H1 (cell line): Measurements from ENCODE around the gene TBCD. TPM values are rescaled to one million over a fixed set of nuclear protein-coding genes. Genes with fewer than 3 reads are reported as not detected.

ENCODE experiments used
- CTCF ChIA-PET: fragments of 300-600 bp; sonication (Branson Sonifier 250); formaldehyde crosslinking; loops from one replicate; lab custom pipeline; 2021; ENCODE audit not compliant: partially characterized antibody; lab: Charles Lee
- POLR2A ChIA-PET: fragments of 300-600 bp; sonication (Branson Sonifier 250); formaldehyde crosslinking; loops from one replicate; lab custom pipeline; 2021; ENCODE audit warnings: inconsistent platforms; ENCODE audit not compliant: partially characterized antibody; lab: Charles Lee
- DNase-seq, 2 experiments: peaks; one replicate each; pipeline versions ENCODE4 v3.0.0 to v3.0.0-alpha.2; 2010 to 2022; ENCODE audit warnings: low spot score in 2 of 2, low read depth in 1 of 2, mixed read lengths in 1 of 2
- FAIRE-seq: peaks from 2 replicates; lab custom pipeline; 2011; peaks lifted over from hg19 to GRCh38; lab: Jason Lieb, UNC
- H2AFZ ChIP-seq: 2 replicates; pipeline ENCODE4 v1.8.1; 2012; ENCODE audit warnings: low read length, inconsistent platforms
- H2AK5ac ChIP-seq: 2 replicates; pipeline ENCODE4 v1.6.1; 2013; ENCODE audit warnings: low read depth, low read length
- H2BK120ac ChIP-seq: replicated peaks from 2 replicates; pipeline ENCODE3; 2013; ENCODE audit warnings: low read depth, low read length, inconsistent platforms
- H2BK12ac ChIP-seq: 2 replicates; pipeline ENCODE4 v1.6.1; 2013; ENCODE audit warnings: low read depth, low read length
- H2BK15ac ChIP-seq: 2 replicates; pipeline ENCODE4 v1.6.1; 2013; ENCODE audit warnings: low read length
- H2BK20ac ChIP-seq: 2 replicates; pipeline ENCODE4 v1.6.1; 2013; ENCODE audit warnings: low read length
- H2BK5ac ChIP-seq: 2 replicates; pipeline ENCODE4 v1.6.1; 2013; ENCODE audit warnings: low read depth, low read length
- H3K14ac ChIP-seq: 2 replicates; pipeline ENCODE4 v1.6.1; 2013; ENCODE audit warnings: inconsistent platforms; ENCODE audit not compliant: insufficient read length
- H3K18ac ChIP-seq: 2 replicates; pipeline ENCODE4 v1.6.1; 2013; ENCODE audit warnings: low read length; ENCODE audit errors: extremely low read depth
- H3K23ac ChIP-seq: 2 replicates; pipeline ENCODE4 v1.6.1; 2013; ENCODE audit warnings: inconsistent platforms; ENCODE audit not compliant: insufficient read length
- H3K23me2 ChIP-seq: 2 replicates; pipeline ENCODE4 v1.6.1; 2013; ENCODE audit warnings: low read depth, low read length
- H3K27ac ChIP-seq: 2 replicates; pipeline ENCODE4 v1.6.1; 2011; ENCODE audit warnings: low read depth, low read length, inconsistent platforms
- H3K27me3 ChIP-seq, 4 experiments: replicated peaks in 1 of 4; 1 replicate in 1 of 4; 2 replicates in 3 of 4; pipeline versions ENCODE4 v1.6.1 to v1.8.1; 2011 to 2013; ENCODE audit warnings: low read length in 3 of 4, mild to moderate bottlenecking in 3 of 4, inconsistent platforms in 2 of 4, mixed read lengths in 2 of 4, moderate library complexity in 1 of 4; ENCODE audit not compliant: control insufficient read depth in 3 of 4, insufficient read depth in 3 of 4; ENCODE audit errors: extremely low read depth in 1 of 4
- H3K36me3 ChIP-seq, 4 experiments: 2 replicates each; pipeline versions ENCODE4 v1.6.1 to v1.8.1; 2011 to 2013; ENCODE audit warnings: mild to moderate bottlenecking in 4 of 4, low read length in 3 of 4, moderate library complexity in 2 of 4, control low read depth in 1 of 4, inconsistent platforms in 1 of 4; ENCODE audit not compliant: insufficient read depth in 4 of 4, control insufficient read depth in 2 of 4
- H3K4ac ChIP-seq: replicated peaks from 2 replicates; pipeline ENCODE3; 2013; ENCODE audit warnings: low read length, low read depth, mixed read lengths, inconsistent platforms; ENCODE audit not compliant: insufficient read length
- H3K4me1 ChIP-seq, 4 experiments: replicated peaks in 1 of 4; 1 replicate in 1 of 4; 2 replicates in 3 of 4; pipeline versions ENCODE4 v1.6.1 to v1.8.1; 2011 to 2013; ENCODE audit warnings: low read length in 3 of 4, inconsistent platforms in 2 of 4, mixed read lengths in 1 of 4; ENCODE audit not compliant: insufficient read depth in 4 of 4, control insufficient read depth in 3 of 4
- H3K4me2 ChIP-seq, 2 experiments: 2 replicates each; pipeline versions ENCODE4 v1.6.1 to v1.8.1; 2011 to 2013; ENCODE audit warnings: low read depth in 2 of 2, low read length in 2 of 2, control low read depth in 1 of 2, inconsistent platforms in 1 of 2, mild to moderate bottlenecking in 1 of 2; ENCODE audit not compliant: insufficient read depth in 1 of 2
- H3K4me3 ChIP-seq, 4 experiments: fragments of 200-600, 300-600 bp in 1 of 4; sonication (generic), shearing (Covaris generic), sonication (Bioruptor Twin) in 1 of 4; 2 replicates each; pipeline versions ENCODE4 v1.5.1 to v1.8.1; 2011 to 2016; ENCODE audit warnings: low read length in 4 of 4, low read depth in 3 of 4, control low read depth in 2 of 4, inconsistent platforms in 2 of 4, mild to moderate bottlenecking in 2 of 4, mixed read lengths in 1 of 4, moderate library complexity in 1 of 4; ENCODE audit not compliant: insufficient read depth in 2 of 4; ENCODE audit errors: extremely low read depth in 1 of 4
- H3K56ac ChIP-seq: replicated peaks from 2 replicates; pipeline ENCODE3; 2013; ENCODE audit warnings: low read depth, mild to moderate bottlenecking, mixed read lengths, low read length, inconsistent platforms; ENCODE audit not compliant: insufficient read length
- H3K79me1 ChIP-seq: 2 replicates; pipeline ENCODE4 v1.6.1; 2013; ENCODE audit warnings: low read depth, low read length, control low read depth
- H3K79me2 ChIP-seq, 2 experiments: 2 replicates each; pipeline versions ENCODE4 v1.6.1 to v1.8.1; 2012 to 2013; ENCODE audit warnings: low read length in 2 of 2, mild to moderate bottlenecking in 2 of 2, inconsistent platforms in 1 of 2; ENCODE audit not compliant: insufficient read depth in 2 of 2, control insufficient read depth in 1 of 2
- H3K9ac ChIP-seq, 4 experiments: replicated peaks in 1 of 4; 1 replicate in 1 of 4; 2 replicates in 3 of 4; pipeline versions ENCODE4 v1.6.1 to v1.8.1; 2011 to 2013; ENCODE audit warnings: low read depth in 3 of 4, low read length in 3 of 4, control low read depth in 2 of 4, mild to moderate bottlenecking in 2 of 4, moderate library complexity in 2 of 4, inconsistent platforms in 1 of 4; ENCODE audit errors: extremely low read depth in 1 of 4
- H3K9me3 ChIP-seq, 2 experiments: 2 replicates each; pipeline versions ENCODE4 v1.6.1 to v1.8.1; 2012 to 2013; ENCODE audit warnings: mild to moderate bottlenecking in 2 of 2, moderate library complexity in 2 of 2, control low read depth in 1 of 2, inconsistent platforms in 1 of 2, low read depth in 1 of 2, low read length in 1 of 2, mixed read lengths in 1 of 2; ENCODE audit not compliant: insufficient read depth in 2 of 2
- H4K20me1 ChIP-seq, 2 experiments: replicated peaks in 1 of 2; 2 replicates each; pipeline versions ENCODE3 to v1.8.1; 2011 to 2013; ENCODE audit warnings: inconsistent platforms in 2 of 2, low read length in 2 of 2, mild to moderate bottlenecking in 1 of 2; ENCODE audit not compliant: insufficient read depth in 2 of 2, control insufficient read depth in 1 of 2
- H4K5ac ChIP-seq: 2 replicates; pipeline ENCODE4 v1.6.1; 2013; ENCODE audit warnings: low read length, low read depth, mixed read lengths, inconsistent platforms; ENCODE audit not compliant: insufficient read length
- H4K8ac ChIP-seq: 2 replicates; pipeline ENCODE4 v1.8.0; 2013; ENCODE audit warnings: mild to moderate bottlenecking, moderate library complexity, low read length, inconsistent platforms; ENCODE audit not compliant: insufficient read depth; ENCODE audit errors: extremely low read depth
- H4K91ac ChIP-seq: replicated peaks from 2 replicates; pipeline ENCODE3; 2013; ENCODE audit warnings: low read length, mixed read lengths, inconsistent platforms; ENCODE audit not compliant: insufficient read length
- ATF2 ChIP-seq: IDR thresholded peaks from 2 replicates; pipeline ENCODE4 v1.6.1; 2012; ENCODE audit warnings: low read length, inconsistent platforms
- BCL11A ChIP-seq, 2 experiments: IDR thresholded peaks; one replicate each; pipeline ENCODE4 v1.6.1; 2011; ENCODE audit warnings: low read depth in 2 of 2, low read length in 2 of 2, mild to moderate bottlenecking in 2 of 2
- CHD2 ChIP-seq: IDR thresholded peaks from 2 replicates; pipeline ENCODE4 v1.6.1; 2012; ENCODE audit warnings: low read length, improper control_type of control experiment
- E2F6 ChIP-seq: IDR thresholded peaks from 2 replicates; pipeline ENCODE4 v1.6.1; 2012; ENCODE audit warnings: inconsistent platforms
- HDAC2 ChIP-seq, 2 experiments: fragments of 300-600 bp in 1 of 2; sonication (generic) in 1 of 2; IDR thresholded peaks; 2 replicates each; pipeline ENCODE4 v1.6.1; 2011 to 2012; ENCODE audit warnings: low read depth in 2 of 2, low read length in 2 of 2, mild to moderate bottlenecking in 2 of 2, moderate library complexity in 2 of 2, borderline replicate concordance in 1 of 2, inconsistent platforms in 1 of 2
- SIX5 ChIP-seq: IDR thresholded peaks from 2 replicates; pipeline ENCODE4 v1.6.1; 2011; ENCODE audit warnings: mild to moderate bottlenecking, low read depth, low read length
- TEAD4 ChIP-seq: IDR thresholded peaks from 2 replicates; pipeline ENCODE4 v1.6.1; 2012; ENCODE audit warnings: low read depth, low read length, inconsistent platforms, mixed read lengths
- USF2 ChIP-seq: IDR thresholded peaks from 2 replicates; pipeline ENCODE4 v1.6.1; 2011; ENCODE audit warnings: low read length, improper control_type of control experiment
- whole genome bisulfite sequencing, 2 experiments: shearing (Covaris generic) in 1 of 2; methylation state at CpG; one replicate each; pipeline versions ENCODE4 v1.1.6 to v1.1.7; 2013 to 2015; ENCODE audit warnings: low lambda C conversion rate in 2 of 2, mixed read lengths in 2 of 2, inconsistent platforms in 1 of 2, low coverage in 1 of 2, missing lambda C conversion rate in 1 of 2; ENCODE audit not compliant: insufficient replicate concordance in 2 of 2, insufficient coverage in 1 of 2, insufficient read length in 1 of 2; ENCODE audit errors: extremely low coverage in 1 of 2, missing lambda C conversion rate in 1 of 2; 5-methylcytosine and 5-hydroxymethylcytosine counted together
- polyA plus RNA-seq, 7 experiments: library from polyadenylated mRNA; depleted of rRNA in 3 of 7; stranded (reverse) in 5 of 7; unstranded in 2 of 7; fragments of >200 nt in 5 of 7; fragments of 200-250 nt in 2 of 7; gene quantifications; 1 replicate in 5 of 7; 2 replicates in 1 of 7; 4 replicates in 1 of 7; pipeline versions ENCODE4 v1.2.1 to v1.2.3, GENCODE V29; 2011 to 2013; ENCODE audit warnings: missing spikeins in 2 of 7, mixed read lengths in 2 of 7
- total RNA-seq: library from RNA; stranded (reverse); fragmentation: NEBNext Ultra II Directional; extraction: Animal tissue kit (Norgen Biotek cat#: 25700); gene quantifications from 2 replicates; pipeline ENCODE4 v1.2.1, GENCODE V29; 2021

The TBCD gene
- total and polyA plus RNA-seq, 2 of the 8 experiments (the other 6 are each of a cell fraction or from before 2014, with no cell fraction given), result 118 to 162 TPM

DNA sequence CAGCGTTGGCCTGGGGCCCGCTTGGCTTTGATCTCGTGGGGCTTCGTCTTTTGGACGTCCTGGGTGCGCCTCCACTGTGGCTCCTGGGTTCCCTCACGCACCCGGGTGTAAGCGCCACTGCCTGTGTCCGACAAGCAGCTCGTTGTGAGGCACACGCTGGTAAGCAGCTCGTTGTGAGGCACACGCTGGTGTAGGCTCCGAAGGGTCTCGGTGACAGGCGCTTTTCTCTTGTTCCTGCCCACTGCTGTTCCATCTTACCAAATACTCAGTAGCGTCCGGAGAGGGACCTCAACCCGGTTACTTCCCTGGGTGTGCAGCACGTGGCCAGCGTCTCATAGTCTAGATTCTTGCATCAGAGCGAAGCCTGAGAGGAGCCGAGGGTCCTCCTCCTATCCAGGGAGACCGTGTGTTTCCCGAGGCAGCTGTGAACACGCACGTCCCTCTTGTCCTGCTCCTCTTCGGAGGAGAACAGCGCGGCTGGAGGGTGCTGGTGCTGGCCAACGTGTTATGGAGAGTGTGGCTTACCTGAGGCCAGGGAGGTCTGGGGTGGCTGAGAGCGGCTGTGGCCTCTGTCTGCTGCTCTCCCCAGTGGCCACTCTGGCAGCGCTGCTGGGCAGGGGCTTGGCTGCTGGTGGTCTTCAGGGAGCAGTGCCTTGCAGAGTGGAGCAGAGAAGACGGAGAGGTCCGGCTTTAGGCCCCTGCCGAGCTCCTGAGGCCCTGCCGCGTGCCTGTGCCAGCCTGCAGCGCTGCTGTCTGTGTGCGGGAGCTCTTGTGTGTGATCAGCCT is 120.1 kb downstream of the TBCD start:
- Histone ChIP-seq H3K56ac (no peak overlapping the region), H4K5ac (no peak overlapping the region), H2BK5ac (0 out of 2 replicates have a peak overlapping the region, but pooled peaks have one; percentile 15), H3K4me3 (no peak overlapping the region), H4K8ac (peak overlapping the region; percentile 41; the same call in 1 of the 2 replicates), H2BK15ac (no peak overlapping the region), H2AK5ac (no peak overlapping the region), H4K91ac (no peak overlapping the region), H2BK12ac (no peak overlapping the region), H3K27me3 (no peaks in the 10 kb centered on the region), H4K20me1 (peaks cover 7 to 13% of the 10 kb centered on the region in 2 experiments), H3K18ac (peak overlapping the region; percentile 6; the same call in 1 of the 2 replicates), H2BK120ac (no peak overlapping the region), H3K9me3 (no peaks in the 10 kb centered on the region), H3K4me1 (peaks cover 0 to 8% (median 2%) of the 10 kb centered on the region in 4 experiments; a peak in 5 of 7 replicates), H3K79me1 (peaks cover 7% of the 10 kb centered on the region), H3K23ac (no peak overlapping the region), H2AFZ (no peak overlapping the region), H3K36me3 (peaks cover 3 to 16% (median 13%) of the 10 kb centered on the region in 4 experiments; a peak in 5 of 8 replicates), H3K27ac (no peak overlapping the region), H3K4ac (no peak overlapping the region), H3K4me2 (no peak overlapping the region), H3K79me2 (peaks cover 0 to 6% of the 10 kb centered on the region in 2 experiments; a peak in 1 of 4 replicates), H2BK20ac (no peak overlapping the region), H3K14ac (no peak overlapping the region), H3K23me2 (no peaks in the 10 kb centered on the region), H3K9ac (no peak overlapping the region)
- ChIA-PET POLR2A (no interaction called here), CTCF (interaction anchor here (0.7 to 3.0 kb wide), 10 partner anchors 11 to 97 kb away, joined by 3 to 12 read pairs (median 4); no protein-coding TSS in a partner anchor)
- no peak for FAIRE-seq
- no peak for DNase-seq
- WGBS, 2 experiments, result 93% methylated on average over 40 of the region's 41 CpGs; no CpG with 5 or more reads in 1 of the 2 experiments
- TF ChIP-seq CHD2 (no peak), E2F6 (no peak), ATF2 (no peak), USF2 (no peak), TEAD4 (no peak), SIX5 (no peak), BCL11A (IDR thresholded peaks at IDR 0.05; ENCODE audit: low read depth in 2 of 2, low read length in 2 of 2) (no peak), HDAC2 (IDR thresholded peaks at IDR 0.05; ENCODE audit: borderline replicate concordance in 1 of 2, low read depth in 2 of 2, low read length in 2 of 2) (no peak)
